GM19023 (cell line): Measurements from ENCODE around the gene ARRDC5.
"Not testable (repeated sequence)": the region's sequence is repeated elsewhere in the genome, so short reads cannot be mapped to it uniquely, and the experiment has no call there.

Source experiments
- ATAC-seq: cut with Tn5 transposase; IDR thresholded peaks from one replicate; pipeline ENCODE4 v1.9.1; 2021; ENCODE audit warnings: mild to moderate bottlenecking, moderate library complexity; ENCODE audit not compliant: unreplicated experiment

ARRDC5 gene

DNA sequence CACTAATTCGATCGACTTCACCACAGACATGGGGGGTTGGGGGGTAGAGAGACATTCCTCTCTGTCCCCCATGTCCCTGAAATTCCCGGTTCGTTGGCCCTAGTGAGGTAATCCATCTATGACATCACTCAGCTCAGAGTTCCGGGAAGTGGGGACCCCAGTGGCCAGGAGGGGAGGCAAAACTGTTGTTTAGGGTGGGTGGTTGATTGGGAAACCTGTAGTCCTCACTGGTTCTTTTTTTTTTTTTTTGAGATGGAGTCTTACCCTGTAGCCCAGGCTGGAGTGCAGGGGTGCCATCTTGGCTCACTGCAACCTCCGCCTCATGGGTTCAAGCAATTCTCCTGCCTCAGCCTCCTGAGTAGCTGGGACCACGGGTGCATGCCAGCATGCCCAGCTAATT, at the start of gene ARRDC5:
Gene ARRDC5 (minus strand): TSS at position 101 of the 400 bp plus-strand sequence. CDS start 71 bp downstream, at position 30.
- no peak for ATAC-seq

GRCh38 chr19:4951656-4952055, 49.0 kb upstream of the ARRDC5 start:
- no peak for ATAC-seq

DNA sequence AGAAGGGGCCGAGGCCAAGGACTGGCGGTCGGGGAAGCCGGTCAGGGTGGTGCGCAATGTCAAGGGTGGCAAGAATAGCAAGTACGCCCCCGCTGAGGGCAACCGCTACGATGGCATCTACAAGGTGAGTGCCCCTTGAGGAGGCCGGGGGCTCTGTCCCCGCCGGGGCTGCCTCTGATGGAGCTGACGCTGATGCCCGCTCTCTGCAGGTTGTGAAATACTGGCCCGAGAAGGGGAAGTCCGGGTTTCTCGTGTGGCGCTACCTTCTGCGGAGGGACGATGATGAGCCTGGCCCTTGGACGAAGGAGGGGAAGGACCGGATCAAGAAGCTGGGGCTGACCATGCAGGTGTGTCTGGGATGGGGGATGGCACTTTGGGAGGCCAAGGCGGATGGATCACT, 48.0 kb upstream of the ARRDC5 start:
- not testable (repeated sequence) for ATAC-seq

GRCh38 chr19:4941638-4942169, 39.0 kb upstream of the ARRDC5 start:
- ATAC-seq: not testable (repeated sequence)

- ATAC-seq: no peak
Measured at GRCh38 chr19:4939466-4939865, 36.8 kb upstream of the ARRDC5 start.

DNA sequence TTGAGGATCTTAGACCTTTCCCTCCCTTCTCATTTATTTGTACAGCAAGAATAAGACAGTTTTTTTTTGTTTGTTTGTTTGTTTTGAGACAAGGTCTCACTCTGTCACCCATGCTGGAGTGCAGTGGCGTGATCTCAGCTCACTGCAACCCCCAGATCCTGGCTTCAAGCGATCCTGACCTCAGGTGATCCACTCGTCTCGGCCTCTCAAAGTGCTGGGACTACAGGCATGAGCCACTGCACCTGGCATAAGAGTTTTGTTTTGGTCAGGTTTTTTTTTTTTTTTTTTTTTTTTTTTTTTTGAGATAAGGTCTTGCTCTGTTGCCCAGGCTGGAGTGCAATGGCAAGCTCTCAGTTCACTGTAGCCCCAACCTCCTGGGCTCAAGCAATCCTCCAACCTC, 35.8 kb upstream of the ARRDC5 start:
- ATAC-seq: not testable (repeated sequence)

DNA sequence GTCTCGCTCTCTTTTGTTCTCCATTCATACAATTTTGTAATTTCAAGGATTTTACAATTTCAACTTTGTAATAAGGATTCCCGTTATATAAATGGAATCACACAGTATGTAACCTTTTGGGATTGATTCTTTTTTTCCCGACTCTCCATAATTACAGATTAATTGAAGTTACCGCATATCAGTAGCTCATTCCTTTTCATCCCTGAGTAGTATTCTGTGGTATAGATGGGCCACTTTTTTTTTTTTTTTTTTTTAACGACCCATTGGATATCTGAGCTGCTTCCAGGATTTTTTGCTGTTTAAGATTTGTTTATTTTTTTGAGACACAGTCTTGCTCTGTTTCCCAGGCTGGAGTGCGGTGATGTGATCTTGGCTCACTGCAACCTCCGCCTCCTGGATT, 34.4 kb upstream of the ARRDC5 start:
- ATAC-seq: no peak

DNA sequence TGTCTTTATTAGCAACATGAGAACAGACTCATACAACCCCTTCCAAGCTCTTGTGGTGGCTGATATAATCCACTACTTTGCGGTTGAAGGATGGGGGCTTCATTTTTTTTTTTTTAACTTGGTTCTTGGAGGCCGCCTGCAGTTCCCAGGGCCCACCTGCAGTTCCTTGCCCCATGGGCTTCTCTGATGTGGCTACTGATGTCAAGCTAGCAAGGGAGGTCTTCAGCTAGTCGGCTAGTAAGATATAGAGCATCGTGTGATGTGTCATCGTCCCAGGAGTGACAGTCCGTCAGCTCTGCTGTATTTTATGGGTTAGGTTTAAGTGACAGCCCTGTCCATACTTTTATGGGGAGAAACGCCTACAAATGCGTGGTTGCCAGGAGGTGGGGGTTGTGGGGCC, 32.7 kb upstream of the ARRDC5 start:
- ATAC-seq: no peak

GRCh38 chr19:4933528-4933927, 30.8 kb upstream of the ARRDC5 start:
- ATAC-seq: no peak

GRCh38 chr19:4932711-4933110, 30.0 kb upstream of the ARRDC5 start:
- ATAC-seq: no peak

DNA sequence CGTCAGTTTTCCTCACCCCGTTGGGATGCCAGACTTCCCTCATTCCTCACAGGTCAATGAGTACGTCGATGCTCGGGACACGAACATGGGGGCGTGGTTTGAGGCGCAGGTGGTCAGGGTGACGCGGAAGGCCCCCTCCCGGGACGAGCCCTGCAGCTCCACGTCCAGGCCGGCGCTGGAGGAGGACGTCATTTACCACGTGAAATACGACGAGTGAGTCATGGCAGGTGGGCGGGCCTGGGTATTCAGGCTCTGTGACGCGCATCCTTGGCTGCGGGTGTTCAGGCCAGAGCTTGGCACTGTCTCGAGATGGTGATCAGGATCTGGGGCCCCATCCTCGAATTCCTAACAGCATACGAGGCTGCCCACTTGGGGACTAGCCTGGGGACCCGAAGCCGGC, 28.0 kb upstream of the ARRDC5 start:
- ATAC-seq: no peak

DNA sequence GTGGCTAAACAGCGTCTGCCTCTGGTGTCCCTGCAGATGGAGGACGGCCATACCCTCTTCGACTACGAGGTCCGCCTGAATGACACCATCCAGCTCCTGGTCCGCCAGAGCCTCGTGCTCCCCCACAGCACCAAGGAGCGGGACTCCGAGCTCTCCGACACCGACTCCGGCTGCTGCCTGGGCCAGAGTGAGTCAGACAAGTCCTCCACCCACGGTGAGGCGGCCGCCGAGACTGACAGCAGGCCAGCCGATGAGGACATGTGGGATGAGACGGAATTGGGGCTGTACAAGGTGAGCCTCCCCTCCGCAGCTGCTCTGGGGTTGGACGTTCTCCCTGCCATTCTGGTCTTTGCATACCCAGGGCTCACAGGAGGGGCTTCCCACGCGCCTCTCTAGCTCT, 26.5 kb upstream of the ARRDC5 start:
- no peak for ATAC-seq

GRCh38 chr19:4923276-4923747, 20.6 kb upstream of the ARRDC5 start:
- ATAC-seq: no peak

DNA sequence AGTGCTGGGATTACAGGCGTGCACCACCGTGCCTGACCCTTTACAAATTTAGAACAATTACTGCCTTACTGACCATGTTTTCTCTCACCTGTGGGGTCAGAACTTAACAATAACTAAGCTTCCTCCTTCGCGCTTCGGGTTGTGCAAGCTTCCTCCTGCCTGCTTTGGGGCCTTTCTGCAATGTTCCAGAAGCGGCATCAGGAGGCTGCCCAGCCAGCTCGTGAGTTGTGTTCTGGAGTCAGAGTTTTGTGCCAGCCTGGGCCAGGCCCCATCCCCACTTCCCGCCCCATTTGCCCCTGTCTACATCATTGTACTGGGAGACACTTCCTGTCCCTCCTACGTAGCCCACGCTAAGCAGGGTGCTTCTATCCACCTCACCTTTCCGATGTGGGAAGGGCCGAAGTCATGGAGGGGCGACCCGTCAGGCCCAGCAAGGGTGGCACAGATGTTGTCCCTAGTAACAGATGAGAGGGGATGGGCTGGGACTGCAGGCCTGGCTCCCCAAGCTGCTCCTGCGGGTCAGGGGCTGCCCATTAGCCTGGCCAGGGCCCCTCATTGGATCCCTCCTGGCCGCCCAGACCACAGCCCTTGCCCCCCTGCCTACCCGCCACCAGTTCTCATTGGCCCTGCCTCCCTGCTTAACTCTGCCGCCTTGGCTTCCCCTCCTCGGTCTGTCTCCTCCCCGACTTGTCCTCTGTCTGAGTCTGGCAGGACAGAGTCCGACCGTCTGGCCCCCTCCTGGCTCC, 20.0 kb upstream of the ARRDC5 start:
- no peak for ATAC-seq

DNA sequence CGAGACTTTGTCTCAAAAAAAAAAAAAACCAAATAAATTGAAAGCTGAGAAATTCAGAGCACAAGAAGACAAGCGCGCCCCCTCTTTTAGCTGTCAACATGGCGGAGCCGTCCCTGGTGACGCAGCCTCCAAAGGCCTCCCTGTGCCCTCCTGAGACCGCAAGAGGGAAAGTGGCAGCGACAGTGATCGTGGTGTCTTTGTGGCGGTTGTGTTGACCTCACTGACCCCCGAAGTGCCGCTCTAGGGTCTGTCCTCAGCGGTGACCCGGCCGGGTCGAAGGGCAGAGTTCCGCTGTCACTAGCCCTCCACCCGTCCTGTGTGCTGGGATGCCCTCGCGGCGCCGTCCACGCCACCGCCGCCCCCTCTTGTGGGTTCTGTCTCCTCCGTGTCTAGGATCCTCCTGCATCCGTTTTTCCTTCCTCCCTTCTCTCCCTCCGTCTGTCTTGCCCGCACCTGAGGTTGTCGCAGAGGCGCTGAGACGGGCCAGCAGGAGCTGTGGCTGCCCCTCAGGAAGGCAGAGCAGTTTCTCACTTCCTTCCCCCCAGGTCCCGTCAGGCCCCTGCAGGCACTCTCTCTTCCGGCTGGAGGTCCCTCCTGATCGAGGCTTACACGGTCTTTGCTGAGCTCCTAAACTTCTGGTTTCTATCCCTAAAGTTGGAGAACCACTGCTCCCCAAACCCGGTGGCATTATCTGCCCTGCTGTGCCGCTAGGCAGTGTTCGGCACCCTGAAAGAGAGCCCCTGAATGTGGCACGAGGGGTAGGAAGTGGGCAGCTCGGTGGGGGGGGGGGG, 13.8 kb upstream of the ARRDC5 start:
- no peak for ATAC-seq

DNA sequence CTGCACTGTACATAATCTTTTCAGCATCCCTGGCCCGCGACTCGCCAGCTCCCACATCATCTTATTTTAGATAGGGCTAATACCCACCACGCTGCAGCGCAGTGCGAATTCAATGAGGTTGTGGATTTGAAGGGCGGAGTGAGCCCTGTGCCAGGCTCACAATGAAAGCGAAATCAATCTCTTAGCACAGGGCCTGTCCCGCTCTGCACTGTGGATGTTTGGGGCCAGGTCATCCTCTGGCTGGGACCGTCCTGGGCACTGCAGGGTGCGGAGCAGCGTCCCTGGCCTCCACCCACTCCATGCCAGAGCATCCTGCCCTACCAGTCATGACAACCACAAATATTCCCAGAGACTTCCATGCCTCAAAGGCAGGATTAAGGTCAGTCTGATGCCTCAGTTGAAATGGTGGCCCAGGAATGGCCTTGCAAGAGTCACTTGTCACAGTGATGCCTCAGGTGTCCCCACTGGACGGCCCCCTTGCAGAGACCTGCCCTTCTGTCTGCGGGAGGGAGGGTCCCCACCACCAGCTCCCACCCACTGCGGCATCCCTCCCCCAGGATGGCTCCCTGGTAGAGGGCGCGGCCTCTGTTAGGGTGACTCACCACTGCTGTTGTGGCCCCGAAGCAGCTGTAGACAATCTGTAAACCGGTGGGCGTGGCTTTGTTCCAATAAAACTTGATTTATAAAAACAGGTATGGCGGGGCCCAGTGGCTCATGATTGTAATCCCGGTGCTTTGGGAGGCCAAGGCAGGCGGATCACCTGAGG, 12.2 kb upstream of the ARRDC5 start:
- no peak for ATAC-seq

GRCh38 chr19:4913996-4914735, 11.5 kb upstream of the ARRDC5 start:
- no peak for ATAC-seq

GRCh38 chr19:4911786-4912672, 9.3 kb upstream of the ARRDC5 start:
- no peak for ATAC-seq

DNA sequence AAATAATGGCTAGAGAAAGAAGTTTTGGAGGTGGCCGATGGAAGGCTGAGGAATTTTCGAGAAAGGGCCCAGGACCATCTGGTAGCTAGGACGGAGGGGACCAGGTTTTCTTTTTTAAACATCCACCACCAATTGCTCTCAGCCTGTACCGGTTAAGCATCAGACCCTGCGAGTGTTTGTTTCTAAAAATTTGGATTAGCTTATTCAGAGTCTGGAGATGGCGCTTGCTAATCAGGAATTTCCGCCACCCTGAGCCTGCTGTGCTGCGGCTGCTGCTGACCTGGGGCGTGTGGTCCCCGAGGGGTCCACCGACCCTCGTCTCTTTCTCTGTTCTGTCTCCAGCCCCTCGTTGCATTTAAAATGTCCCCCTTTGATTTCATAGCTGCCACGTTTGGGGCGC, 8.6 kb upstream of the ARRDC5 start:
- ATAC-seq: no peak
